ENCODE results near the gene ATP8B4. TPM values are rescaled to one million over a fixed set of nuclear protein-coding genes. Genes with fewer than 3 reads are reported as not detected.

ATP8B4 gene
- total RNA-seq, 1 donor from 2014 or later, result not detected

- no peaks in the 10 kb centered on the region for H3K27me3 Mint-ChIP-seq (ENCODE audit: low read depth)
- TF ChIP-seq CTCF (conservative IDR thresholded peaks at IDR 0.05), result no peak
- peaks cover 2% of the 10 kb centered on the region for H3K9me3 Mint-ChIP-seq
- H3K4me3 Mint-ChIP-seq, result no peak overlapping the region
- no peaks in the 10 kb centered on the region for H3K36me3 Mint-ChIP-seq (ENCODE audit: low read depth)
- H3K4me1 Mint-ChIP-seq, result no peaks in the 10 kb centered on the region
- no peak for DNase-seq (ENCODE audit: low read depth, low spot score)
- H3K27ac Mint-ChIP-seq (ENCODE audit: unreplicated experiment), result no peak overlapping the region
Observed at GRCh38 chr15:50059203-50059772, 59.7 kb downstream of the ATP8B4 start.

- Mint-ChIP-seq H3K36me3 (ENCODE audit: low read depth) (no peaks in the 10 kb centered on the region), H3K27me3 (ENCODE audit: low read depth) (no peaks in the 10 kb centered on the region), H3K9me3 (peaks cover 2% of the 10 kb centered on the region)
Observed at GRCh38 chr15:50057905-50058639, 61.0 kb downstream of the ATP8B4 start.

GRCh38 chr15:50057196-50057595, 61.8 kb downstream of the ATP8B4 start:
- no peak for TF ChIP-seq CTCF (conservative IDR thresholded peaks at IDR 0.05)
- no peak overlapping the region for H3K27ac Mint-ChIP-seq (ENCODE audit: unreplicated experiment)
- H3K4me3 Mint-ChIP-seq, result no peak overlapping the region
- H3K9me3 Mint-ChIP-seq, result peaks cover 2% of the 10 kb centered on the region
- no peaks in the 10 kb centered on the region for H3K4me1 Mint-ChIP-seq
- DNase-seq (ENCODE audit: low read depth, low spot score), result no peak
- no peaks in the 10 kb centered on the region for H3K36me3 Mint-ChIP-seq (ENCODE audit: low read depth)
- no peaks in the 10 kb centered on the region for H3K27me3 Mint-ChIP-seq (ENCODE audit: low read depth)

More at GRCh38 chr15:50057905-50058639, 61.0 kb downstream of the ATP8B4 start:
- H3K4me1 Mint-ChIP-seq, result no peaks in the 10 kb centered on the region
- no peak overlapping the region for H3K4me3 Mint-ChIP-seq
- H3K27ac Mint-ChIP-seq (ENCODE audit: unreplicated experiment), result no peak overlapping the region
- TF ChIP-seq CTCF (conservative IDR thresholded peaks at IDR 0.05), result no peak
- DNase-seq (ENCODE audit: low read depth, low spot score), result no peak

- Mint-ChIP-seq H3K4me3 (no peak overlapping the region), H3K36me3 (ENCODE audit: low read depth) (no peaks in the 10 kb centered on the region), H3K27me3 (ENCODE audit: low read depth) (no peaks in the 10 kb centered on the region), H3K9me3 (peaks cover 2% of the 10 kb centered on the region), H3K4me1 (no peaks in the 10 kb centered on the region), H3K27ac (ENCODE audit: unreplicated experiment) (no peak overlapping the region)
- no peak for TF ChIP-seq CTCF (conservative IDR thresholded peaks at IDR 0.05)
- DNase-seq (ENCODE audit: low read depth, low spot score), result no peak
Observed at GRCh38 chr15:50055750-50056157, 63.3 kb downstream of the ATP8B4 start.

GRCh38 chr15:50055332-50055731, 63.7 kb downstream of the ATP8B4 start:
- DNase-seq (ENCODE audit: low read depth, low spot score), result no peak
- H3K4me3 Mint-ChIP-seq, result no peak overlapping the region
- H3K9me3 Mint-ChIP-seq, result peaks cover 2% of the 10 kb centered on the region
- no peaks in the 10 kb centered on the region for H3K36me3 Mint-ChIP-seq (ENCODE audit: low read depth)
- no peak for TF ChIP-seq CTCF (conservative IDR thresholded peaks at IDR 0.05)
- no peak overlapping the region for H3K27ac Mint-ChIP-seq (ENCODE audit: unreplicated experiment)
- H3K4me1 Mint-ChIP-seq, result no peaks in the 10 kb centered on the region
- H3K27me3 Mint-ChIP-seq (ENCODE audit: low read depth), result no peaks in the 10 kb centered on the region

Measured in neural crest cell (in vitro differentiated cells).